D721Med (cell line): ENCODE measurements around the gene ATXN1.

Source experiments
- DNase-seq: peaks from one replicate; pipeline ENCODE4 v3.0.0; 2011; ENCODE audit warnings: low spot score; ENCODE audit not compliant: insufficient read length
- FAIRE-seq: peaks from 2 replicates; lab custom pipeline; 2011; peaks lifted over from hg19 to GRCh38; lab: Jason Lieb, UNC
- CTCF ChIP-seq: IDR thresholded peaks from 2 replicates; pipeline ENCODE4 v1.5.1; 2012; ENCODE audit warnings: mild to moderate bottlenecking, control low read depth; ENCODE audit not compliant: insufficient read depth; ENCODE audit errors: missing control alignments

Gene ATXN1

GRCh38 chr6:16741112-16742016, 19.9 kb downstream of the ATXN1 start:
- FAIRE-seq (no peak), DNase-seq (no peak)
- TF ChIP-seq CTCF, result no peak

GRCh38 chr6:16740097-16740496, 21.2 kb downstream of the ATXN1 start:
- FAIRE-seq, result no peak
- no peak for DNase-seq
- no peak for TF ChIP-seq CTCF

GRCh38 chr6:16739329-16739801, 21.9 kb downstream of the ATXN1 start:
- TF ChIP-seq CTCF, result no peak
- DNase-seq (no peak), FAIRE-seq (no peak)

- no peak for DNase-seq
- no peak for FAIRE-seq
- TF ChIP-seq CTCF, result no peak
Observed at GRCh38 chr6:16737925-16738324, 23.3 kb downstream of the ATXN1 start.

- TF ChIP-seq CTCF, result no peak
- DNase-seq, result no peak
- no peak for FAIRE-seq
Observed at GRCh38 chr6:16736856-16737775, 24.1 kb downstream of the ATXN1 start.

- FAIRE-seq (peak; percentile 96), DNase-seq (no peak)
- no peak for TF ChIP-seq CTCF
Observed at GRCh38 chr6:16735014-16735413, 26.2 kb downstream of the ATXN1 start.
